ENCODE measurements around the gene HSP90AB1. TPM values are rescaled to one million over a fixed set of nuclear protein-coding genes. Genes with fewer than 3 reads are reported as not detected.
A peak's percentile ranks its signal among the peaks of the same experiment; 100 is the strongest.

The HSP90AB1 gene
- total RNA-seq, 4 donors from 2014 or later = 356 to 729 (median 499) TPM

GRCh38 chr6:44221291-44221960 is 25.5 kb upstream of the HSP90AB1 start:
- WGBS = 3% methylated on average over 4 of the region's 4 CpGs
- DNase-seq (ENCODE audit: extremely low spot score) = peak; percentile 97
- H3K36me3 ChIP-seq = no peaks in the 10 kb centered on the region
- peaks cover 81 to 100% (median 95%) of the 10 kb centered on the region in 4 donors for H3K4me1 ChIP-seq
- intact Hi-C loops (cut with DNase I) = no loop called here
- no peaks in the 10 kb centered on the region for H3K9me3 ChIP-seq
- peak overlapping the region; percentile 95 to 98 (median 96) for H3K27ac ChIP-seq (replicated peaks in 1 of 4)
- TF ChIP-seq POLR2AphosphoS5 (IDR thresholded peaks at IDR 0.05) (peak; percentile 86 to 90), POLR2A (IDR thresholded peaks at IDR 0.05; ENCODE audit: low read depth) (peak; percentile 25), EP300 (IDR thresholded peaks at IDR 0.05) (peak; percentile 13), CTCF (IDR thresholded peaks at IDR 0.05) (peak; percentile 83 to 90 (median 84))
- H3K4me3 ChIP-seq = peak overlapping the region; percentile 73 to 82 (median 77)
- H3K27me3 ChIP-seq = no peaks in the 10 kb centered on the region

- H3K36me3 ChIP-seq = no peaks in the 10 kb centered on the region
Observed at GRCh38 chr6:44221961-44222335, 25.0 kb upstream of the HSP90AB1 start.

GRCh38 chr6:44222486-44223318 is 24.2 kb upstream of the HSP90AB1 start:
- no peak for TF ChIP-seq POLR2AphosphoS5 (IDR thresholded peaks at IDR 0.05)
- TF ChIP-seq POLR2A (IDR thresholded peaks at IDR 0.05; ENCODE audit: low read depth) = no peak
- no peak for TF ChIP-seq CTCF (IDR thresholded peaks at IDR 0.05)
- no peak for TF ChIP-seq EP300 (IDR thresholded peaks at IDR 0.05)
- intact Hi-C loops (cut with DNase I) = no loop called here
- peaks cover 82 to 100% (median 95%) of the 10 kb centered on the region in 4 donors for H3K4me1 ChIP-seq
- H3K36me3 ChIP-seq = no peaks in the 10 kb centered on the region
- H3K9me3 ChIP-seq = no peaks in the 10 kb centered on the region
- peak overlapping the region; percentile 73 to 82 (median 77) for H3K4me3 ChIP-seq
- no peaks in the 10 kb centered on the region for H3K27me3 ChIP-seq
- 18% methylated on average over 26 of the region's 26 CpGs for WGBS
- H3K27ac ChIP-seq (replicated peaks in 1 of 4) = peak overlapping the region; percentile 95 to 98 (median 96)
- DNase-seq (ENCODE audit: extremely low spot score) = no peak

More at GRCh38 chr6:44221961-44222335, 25.0 kb upstream of the HSP90AB1 start:
- intact Hi-C loops (cut with DNase I) = no loop called here
- Histone ChIP-seq H3K4me1 (peaks cover 82 to 100% (median 95%) of the 10 kb centered on the region in 4 donors), H3K4me3 (peak overlapping the region; percentile 73 to 82 (median 77)), H3K27ac (replicated peaks in 1 of 4) (peak overlapping the region; percentile 95 to 98 (median 96)), H3K9me3 (no peaks in the 10 kb centered on the region), H3K27me3 (no peaks in the 10 kb centered on the region)
- DNase-seq (ENCODE audit: extremely low spot score) = no peak
- TF ChIP-seq EP300 (IDR thresholded peaks at IDR 0.05) = no peak
- TF ChIP-seq POLR2A (IDR thresholded peaks at IDR 0.05; ENCODE audit: low read depth) = no peak
- no peak for TF ChIP-seq CTCF (IDR thresholded peaks at IDR 0.05)
- TF ChIP-seq POLR2AphosphoS5 (IDR thresholded peaks at IDR 0.05) = no peak
- 44% methylated on average over 1 of the region's 2 CpGs for WGBS

GRCh38 chr6:44223319-44224028 is 23.4 kb upstream of the HSP90AB1 start, which contains the start of gene SLC29A1:
TSS of gene SLC29A1 (plus strand) at chr6:44223595. CDS start at chr6:44227314, 3,719 bp downstream.
- WGBS = 0% methylated on average over 16 of the region's 73 CpGs
- peak within 1 kb of the TSS; percentile 95 to 98 (median 96) for H3K27ac ChIP-seq (replicated peaks in 1 of 4)

More at GRCh38 chr6:44223319-44224028, 23.4 kb upstream of the HSP90AB1 start, which contains the start of gene SLC29A1:
- H3K27me3 ChIP-seq = no peaks in the 10 kb centered on the region
- H3K4me3 ChIP-seq = peak within 1 kb of the TSS; percentile 73 to 82 (median 77)
- no peaks in the 10 kb centered on the region for H3K9me3 ChIP-seq
- peaks cover 0 to 6% (median 0%) of the 10 kb centered on the region in 4 donors for H3K36me3 ChIP-seq
- intact Hi-C loops (cut with DNase I) = no loop called here
- H3K4me1 ChIP-seq = peaks cover 82 to 100% (median 95%) of the 10 kb centered on the region in 4 donors
- no peak for DNase-seq (ENCODE audit: extremely low spot score)
- TF ChIP-seq CTCF (IDR thresholded peaks at IDR 0.05) (peak in 1 of 3 experiments; percentile 12), POLR2A (IDR thresholded peaks at IDR 0.05; ENCODE audit: low read depth) (no peak), POLR2AphosphoS5 (IDR thresholded peaks at IDR 0.05) (peak; percentile 72 to 88)

Measured in esophagus muscularis mucosa (tissue), 4 donors.